Endothelial cell of umbilical vein (primary cell): ENCODE data around the gene SESTD1. TPM values are rescaled to one million over a fixed set of nuclear protein-coding genes. Genes with fewer than 3 reads are reported as not detected.
A peak's percentile ranks its signal among the peaks of the same experiment; 100 is the strongest.

Source experiments
- BruUV-seq: library from RNA; stranded (reverse); fragments of 400-500 nt; replicated peaks from 2 replicates; lab custom pipeline; 2021; lab: Mats Ljungman, UMichigan
- CTCF ChIA-PET: fragments of 300-600, 350-600 bp; sonication (Branson Sonifier 250); formaldehyde crosslinking; loops from one replicate; lab custom pipeline; 2021; ENCODE audit warnings: antibody characterized with exemption, inconsistent platforms; lab: Charles Lee
- POLR2A ChIA-PET: fragments of 300-600, 350-600 bp; sonication (Branson Sonifier 250); formaldehyde crosslinking; loops from one replicate; lab custom pipeline; 2021; ENCODE audit warnings: antibody characterized with exemption, inconsistent platforms; lab: Charles Lee
- DNase-seq: peaks from one replicate; pipeline ENCODE4 v3.0.0-alpha.2; 2011; ENCODE audit warnings: low read depth, low spot score
- FAIRE-seq: peaks from 2 replicates; lab custom pipeline; 2011; peaks lifted over from hg19 to GRCh38; lab: Jason Lieb, UNC
- H2AFZ ChIP-seq: 2 replicates; pipeline ENCODE4 v1.6.0; 2012; ENCODE audit warnings: low read depth, low read length, control low read depth, inconsistent platforms
- H3K27ac ChIP-seq: 2 replicates; pipeline ENCODE4 v1.5.1; 2011; ENCODE audit warnings: low read depth, mild to moderate bottlenecking, control low read depth, low read length, moderate library complexity; ENCODE audit not compliant: insufficient read depth
- H3K27me3 ChIP-seq, 2 experiments: 2 replicates each; pipeline versions ENCODE4 v1.6.0 to v1.6.1; 2011; ENCODE audit warnings: low read length in 2 of 2, mixed read lengths in 1 of 2; ENCODE audit not compliant: control insufficient read depth in 2 of 2, insufficient read depth in 2 of 2
- H3K36me3 ChIP-seq, 2 experiments: 2 replicates in 1 of 2; 3 replicates in 1 of 2; pipeline ENCODE4 v1.5.1; 2011; ENCODE audit warnings: low read length in 2 of 2, mild to moderate bottlenecking in 1 of 2, moderate library complexity in 1 of 2; ENCODE audit not compliant: control insufficient read depth in 2 of 2, insufficient read depth in 2 of 2; ENCODE audit errors: extremely low read depth in 1 of 2
- H3K4me1 ChIP-seq: 3 replicates; pipeline ENCODE4 v1.5.1; 2011; ENCODE audit warnings: mild to moderate bottlenecking, low read length; ENCODE audit not compliant: control insufficient read depth, insufficient read depth; ENCODE audit errors: extremely low read depth
- H3K4me2 ChIP-seq: 2 replicates; pipeline ENCODE4 v1.6.1; 2011; ENCODE audit warnings: low read length, control low read depth, mixed read lengths; ENCODE audit not compliant: insufficient read depth
- H3K4me3 ChIP-seq, 3 experiments: fragments of 200-600 bp in 1 of 3; sonication (generic), shearing (Covaris generic) in 1 of 3; replicated peaks in 1 of 3; 2 replicates each; pipeline ENCODE4 v1.5.1; 2011 to 2016; ENCODE audit warnings: control low read depth in 3 of 3, low read length in 3 of 3, mild to moderate bottlenecking in 2 of 3, inconsistent platforms in 1 of 3, low read depth in 1 of 3, moderate library complexity in 1 of 3; ENCODE audit not compliant: insufficient read depth in 1 of 3
- H3K79me2 ChIP-seq: 2 replicates; pipeline ENCODE4 v1.6.0; 2012; ENCODE audit warnings: low read length, inconsistent platforms; ENCODE audit not compliant: control insufficient read depth, insufficient read depth
- H3K9ac ChIP-seq: replicated peaks from 2 replicates; pipeline ENCODE3; 2011; ENCODE audit warnings: low read length, control low read depth; ENCODE audit not compliant: insufficient read depth; ENCODE audit errors: extremely low read depth
- H3K9me1 ChIP-seq: replicated peaks from 3 replicates; pipeline ENCODE4 v1.6.0; 2011; ENCODE audit warnings: mild to moderate bottlenecking, low read length; ENCODE audit not compliant: control insufficient read depth, insufficient read depth; ENCODE audit errors: extremely low read depth
- H3K9me3 ChIP-seq: replicated peaks from 2 replicates; pipeline ENCODE4 v1.5.1; 2012; ENCODE audit warnings: low read length, inconsistent platforms; ENCODE audit not compliant: control insufficient read depth, insufficient read depth
- H4K20me1 ChIP-seq: replicated peaks from 2 replicates; pipeline ENCODE3; 2011; ENCODE audit warnings: mild to moderate bottlenecking, low read length; ENCODE audit not compliant: control insufficient read depth, insufficient read depth; ENCODE audit errors: extremely low read depth
- EZH2 ChIP-seq: IDR thresholded peaks from 2 replicates; pipeline ENCODE4 v1.6.1; 2012; ENCODE audit warnings: borderline replicate concordance, low read depth, mild to moderate bottlenecking, moderate library complexity, low read length, inconsistent platforms; ENCODE audit not compliant: severe bottlenecking
- FOS ChIP-seq: IDR thresholded peaks from 2 replicates; pipeline ENCODE4 v1.6.1; 2011; ENCODE audit warnings: mild to moderate bottlenecking, low read length, moderate library complexity, borderline replicate concordance; ENCODE audit not compliant: insufficient read depth
- GATA2 ChIP-seq: IDR thresholded peaks from 2 replicates; pipeline ENCODE4 v1.7.0; 2011; ENCODE audit warnings: low read depth, mild to moderate bottlenecking, moderate library complexity, mixed read lengths, low read length; ENCODE audit not compliant: insufficient read length, insufficient read depth
- JUN ChIP-seq: IDR thresholded peaks from 2 replicates; pipeline ENCODE4 v1.6.1; 2011; ENCODE audit warnings: borderline replicate concordance, low read depth; ENCODE audit not compliant: insufficient read length, insufficient read depth
- MYC ChIP-seq: IDR thresholded peaks from one replicate; pipeline ENCODE4 v1.6.1; 2011; ENCODE audit warnings: mild to moderate bottlenecking, low read depth, low read length
- POLR2A ChIP-seq: IDR thresholded peaks from 2 replicates; pipeline ENCODE4 v1.6.1; 2012; ENCODE audit warnings: low read depth, mild to moderate bottlenecking, control low read depth, low read length
- POLR2AphosphoS5 ChIP-seq: IDR thresholded peaks from 2 replicates; pipeline ENCODE4 v1.6.1; 2012; ENCODE audit warnings: low read depth, mild to moderate bottlenecking, control low read depth, low read length, moderate library complexity; ENCODE audit not compliant: insufficient read depth
- dilution Hi-C: fragments of 300-500 bp; cut with MboI; formaldehyde crosslinking; loops from one replicate; pipeline ENCODE4 v1.15.0; 2019; ENCODE audit warnings: low sequenced_read_pairs; ENCODE audit not compliant: extremely low pct_ligation_motif_present
- intact Hi-C: fragments of 100-400 bp; cut with micrococcal nuclease; formaldehyde crosslinking; loops from one replicate; pipeline ENCODE4 v1.10.0; 2022
- polyA plus RNA-seq, 4 experiments: library from polyadenylated mRNA; depleted of rRNA in 3 of 4; stranded (reverse) in 3 of 4; unstranded in 1 of 4; fragments of >200 nt; gene quantifications; 2 replicates each; pipeline versions ENCODE4 v1.2.1 to v1.2.3, GENCODE V29; 2011 to 2012; ENCODE audit warnings: missing spikeins in 1 of 4
- total RNA-seq: library from RNA; stranded (reverse); gene quantifications from 2 replicates; pipeline ENCODE4 v1.2.3, GENCODE V29; 2021
- TF ChIP-seq, protein P1 (sequence below): IDR thresholded peaks from 2 replicates; pipeline ENCODE4 v1.6.1; 2011; ENCODE audit not compliant: insufficient read depth, insufficient read length
- TF ChIP-seq, protein P2 (sequence below), 2 donors: IDR thresholded peaks; 1 replicate in 1 of 2; 2 replicates in 1 of 2; pipeline ENCODE4 v1.5.1; 2011; ENCODE audit warnings: low read length in 2 of 2, mild to moderate bottlenecking in 2 of 2, moderate library complexity in 2 of 2, control low read depth in 1 of 2, inconsistent platforms in 1 of 2, low read depth in 1 of 2; ENCODE audit not compliant: insufficient read depth in 1 of 2; ENCODE audit errors: extremely low read depth in 1 of 2

Gene SESTD1
- total and polyA plus RNA-seq, 2 donors (not counting 3 experiments of a cell fraction or from before 2014, with no cell fraction given) = 9.8 to 72.4 TPM

DNA sequence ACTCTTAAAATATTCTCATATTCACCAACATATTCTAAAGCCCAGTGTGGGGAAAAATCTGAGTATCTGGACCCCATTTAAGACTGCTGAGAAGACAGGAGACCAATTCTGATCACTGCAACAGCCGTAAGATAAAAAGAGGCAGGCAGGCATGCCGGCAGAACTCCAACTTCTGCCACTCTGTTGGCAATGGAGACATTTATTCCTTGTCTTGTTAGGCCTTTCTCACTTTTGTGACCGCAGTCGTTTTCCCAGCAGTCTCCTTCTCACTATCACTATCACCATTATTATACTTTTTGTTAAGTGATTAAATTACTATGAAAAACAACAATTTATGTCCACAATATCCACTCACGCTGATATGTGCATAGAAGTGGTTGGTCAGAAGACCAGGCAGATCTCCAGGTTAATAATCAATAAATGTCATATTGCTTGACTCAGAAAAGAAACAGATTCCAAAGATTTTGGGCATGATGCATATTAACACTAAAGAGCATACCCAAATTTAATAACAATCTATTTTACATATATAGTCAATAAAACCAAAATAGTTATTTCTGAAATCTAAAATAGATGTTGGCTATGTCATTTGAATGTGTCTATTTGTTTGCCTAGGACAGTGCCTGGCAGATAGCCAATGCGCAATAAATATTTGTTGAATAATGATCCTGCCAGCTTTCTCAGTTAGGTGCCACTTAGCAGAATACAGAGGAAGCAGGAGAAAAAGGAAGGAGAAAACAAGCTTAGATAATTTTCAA, 38.2 kb downstream of the SESTD1 start:
- TF ChIP-seq GATA2 = no peak
- no peak for TF ChIP-seq POLR2AphosphoS5
- TF ChIP-seq EZH2 = no peak
- TF ChIP-seq, protein P1, sequence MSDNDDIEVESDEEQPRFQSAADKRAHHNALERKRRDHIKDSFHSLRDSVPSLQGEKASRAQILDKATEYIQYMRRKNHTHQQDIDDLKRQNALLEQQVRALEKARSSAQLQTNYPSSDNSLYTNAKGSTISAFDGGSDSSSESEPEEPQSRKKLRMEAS = no peak
- no peak for TF ChIP-seq MYC
- no peak for TF ChIP-seq POLR2A
- no peak for TF ChIP-seq FOS
- TF ChIP-seq, protein P2, sequence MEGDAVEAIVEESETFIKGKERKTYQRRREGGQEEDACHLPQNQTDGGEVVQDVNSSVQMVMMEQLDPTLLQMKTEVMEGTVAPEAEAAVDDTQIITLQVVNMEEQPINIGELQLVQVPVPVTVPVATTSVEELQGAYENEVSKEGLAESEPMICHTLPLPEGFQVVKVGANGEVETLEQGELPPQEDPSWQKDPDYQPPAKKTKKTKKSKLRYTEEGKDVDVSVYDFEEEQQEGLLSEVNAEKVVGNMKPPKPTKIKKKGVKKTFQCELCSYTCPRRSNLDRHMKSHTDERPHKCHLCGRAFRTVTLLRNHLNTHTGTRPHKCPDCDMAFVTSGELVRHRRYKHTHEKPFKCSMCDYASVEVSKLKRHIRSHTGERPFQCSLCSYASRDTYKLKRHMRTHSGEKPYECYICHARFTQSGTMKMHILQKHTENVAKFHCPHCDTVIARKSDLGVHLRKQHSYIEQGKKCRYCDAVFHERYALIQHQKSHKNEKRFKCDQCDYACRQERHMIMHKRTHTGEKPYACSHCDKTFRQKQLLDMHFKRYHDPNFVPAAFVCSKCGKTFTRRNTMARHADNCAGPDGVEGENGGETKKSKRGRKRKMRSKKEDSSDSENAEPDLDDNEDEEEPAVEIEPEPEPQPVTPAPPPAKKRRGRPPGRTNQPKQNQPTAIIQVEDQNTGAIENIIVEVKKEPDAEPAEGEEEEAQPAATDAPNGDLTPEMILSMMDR (IDR thresholded peaks at IDR 0.05; ENCODE audit: extremely low read depth in 1 of 2, insufficient read depth in 1 of 2, low read depth in 1 of 2, low read length in 2 of 2) = no peak
- no peak for TF ChIP-seq JUN
- ChIA-PET CTCF (interaction anchor here (1.3 kb wide), 1 partner anchor 13 kb away, joined by 4 read pairs; no protein-coding TSS in a partner anchor), POLR2A (no interaction called here)
- H3K36me3 ChIP-seq = no peaks in the 10 kb centered on the region
- H3K79me2 ChIP-seq = peaks cover 44% of the 10 kb centered on the region
- peak; percentile 12 for FAIRE-seq
- no peaks in the 10 kb centered on the region for H3K27me3 ChIP-seq
- no peaks in the 10 kb centered on the region for H3K9me3 ChIP-seq
- H3K4me1 ChIP-seq = peaks cover 7% of the 10 kb centered on the region
- H3K4me2 ChIP-seq = no peak overlapping the region
- H2AFZ ChIP-seq = no peak overlapping the region
- dilution Hi-C loops = no loop called here
- intact Hi-C loops = no loop called here
- no peak overlapping the region for H3K4me3 ChIP-seq
- no peaks in the 10 kb centered on the region for H3K9me1 ChIP-seq
- BruUV-seq = no TSS peak
- peaks cover 2% of the 10 kb centered on the region for H4K20me1 ChIP-seq
- H3K27ac ChIP-seq = no peak overlapping the region
- no peak overlapping the region for H3K9ac ChIP-seq
- DNase-seq = no peak
